ENCODE results near the gene MFF.

The MFF gene

GRCh38 chr2:227388537-227389011 is 63.5 kb downstream of the MFF start:
- no peak for TF ChIP-seq EZH2 (IDR thresholded peaks at IDR 0.05)
- no peak for TF ChIP-seq FOXP2 (optimal IDR thresholded peaks at IDR 0.05; ENCODE audit: control extremely low read depth, extremely low read length, insufficient read depth)
- no peak for TF ChIP-seq POLR2AphosphoS5 (IDR thresholded peaks at IDR 0.05; ENCODE audit: borderline replicate concordance, low read depth, low read length)
- H3K9me3 ChIP-seq (ENCODE audit: low read depth, low read length): no peaks in the 10 kb centered on the region
- no peak overlapping the region for H3K9ac ChIP-seq (ENCODE audit: insufficient read length)
- H3K27ac ChIP-seq: no peak overlapping the region
- no peak for DNase-seq (ENCODE audit: low read depth, low spot score)
- no peaks in the 10 kb centered on the region for H3K36me3 ChIP-seq (ENCODE audit: insufficient read depth, low read length)
- H3K4me3 ChIP-seq: no peak overlapping the region

GRCh38 chr2:227389231-227389630 is 64.2 kb downstream of the MFF start:
- Histone ChIP-seq H3K36me3 (ENCODE audit: insufficient read depth, low read length) (no peaks in the 10 kb centered on the region), H3K4me3 (no peak overlapping the region), H3K9ac (ENCODE audit: insufficient read length) (no peak overlapping the region), H3K27ac (no peak overlapping the region), H3K9me3 (ENCODE audit: low read depth, low read length) (no peaks in the 10 kb centered on the region)
- DNase-seq (ENCODE audit: low read depth, low spot score): no peak
- TF ChIP-seq POLR2AphosphoS5 (IDR thresholded peaks at IDR 0.05; ENCODE audit: borderline replicate concordance, low read depth, low read length): no peak
- TF ChIP-seq EZH2 (IDR thresholded peaks at IDR 0.05): no peak
- no peak for TF ChIP-seq FOXP2 (optimal IDR thresholded peaks at IDR 0.05; ENCODE audit: control extremely low read depth, extremely low read length, insufficient read depth)

GRCh38 chr2:227389661-227390060 is 64.6 kb downstream of the MFF start:
- Histone ChIP-seq H3K9me3 (ENCODE audit: low read depth, low read length) (no peaks in the 10 kb centered on the region), H3K27ac (no peak overlapping the region), H3K4me3 (no peak overlapping the region), H3K36me3 (ENCODE audit: insufficient read depth, low read length) (no peaks in the 10 kb centered on the region), H3K9ac (ENCODE audit: insufficient read length) (no peak overlapping the region)
- no peak for DNase-seq (ENCODE audit: low read depth, low spot score)
- TF ChIP-seq EZH2 (IDR thresholded peaks at IDR 0.05): no peak
- TF ChIP-seq FOXP2 (optimal IDR thresholded peaks at IDR 0.05; ENCODE audit: control extremely low read depth, extremely low read length, insufficient read depth): no peak
- TF ChIP-seq POLR2AphosphoS5 (IDR thresholded peaks at IDR 0.05; ENCODE audit: borderline replicate concordance, low read depth, low read length): no peak

GRCh38 chr2:227390468-227391256 is 65.6 kb downstream of the MFF start:
- H3K27ac ChIP-seq: no peak overlapping the region
- no peak for DNase-seq (ENCODE audit: low read depth, low spot score)
- TF ChIP-seq EZH2 (IDR thresholded peaks at IDR 0.05) (no peak), FOXP2 (optimal IDR thresholded peaks at IDR 0.05; ENCODE audit: control extremely low read depth, extremely low read length, insufficient read depth) (no peak), POLR2AphosphoS5 (IDR thresholded peaks at IDR 0.05; ENCODE audit: borderline replicate concordance, low read depth, low read length) (no peak)

GRCh38 chr2:227394401-227394800 is 69.3 kb downstream of the MFF start:
- no peak for DNase-seq (ENCODE audit: low read depth, low spot score)
- Histone ChIP-seq H3K4me3 (no peak overlapping the region), H3K9ac (ENCODE audit: insufficient read length) (no peak overlapping the region), H3K36me3 (ENCODE audit: insufficient read depth, low read length) (no peaks in the 10 kb centered on the region), H3K9me3 (ENCODE audit: low read depth, low read length) (no peaks in the 10 kb centered on the region), H3K27ac (no peak overlapping the region)
- no peak for TF ChIP-seq EZH2 (IDR thresholded peaks at IDR 0.05)
- TF ChIP-seq FOXP2 (optimal IDR thresholded peaks at IDR 0.05; ENCODE audit: control extremely low read depth, extremely low read length, insufficient read depth): no peak
- TF ChIP-seq POLR2AphosphoS5 (IDR thresholded peaks at IDR 0.05; ENCODE audit: borderline replicate concordance, low read depth, low read length): no peak

More at GRCh38 chr2:227390468-227391256, 65.6 kb downstream of the MFF start:
- H3K36me3 ChIP-seq (ENCODE audit: insufficient read depth, low read length): no peaks in the 10 kb centered on the region
- H3K9me3 ChIP-seq (ENCODE audit: low read depth, low read length): no peaks in the 10 kb centered on the region
- no peak overlapping the region for H3K4me3 ChIP-seq
- no peak overlapping the region for H3K9ac ChIP-seq (ENCODE audit: insufficient read length)

GRCh38 chr2:227395556-227395955 is 70.5 kb downstream of the MFF start:
- DNase-seq (ENCODE audit: low read depth, low spot score): no peak
- TF ChIP-seq FOXP2 (optimal IDR thresholded peaks at IDR 0.05; ENCODE audit: control extremely low read depth, extremely low read length, insufficient read depth): no peak
- no peak for TF ChIP-seq EZH2 (IDR thresholded peaks at IDR 0.05)
- no peak for TF ChIP-seq POLR2AphosphoS5 (IDR thresholded peaks at IDR 0.05; ENCODE audit: borderline replicate concordance, low read depth, low read length)
- H3K36me3 ChIP-seq (ENCODE audit: insufficient read depth, low read length): no peaks in the 10 kb centered on the region
- no peak overlapping the region for H3K9ac ChIP-seq (ENCODE audit: insufficient read length)
- H3K27ac ChIP-seq: no peak overlapping the region
- no peak overlapping the region for H3K4me3 ChIP-seq
- no peaks in the 10 kb centered on the region for H3K9me3 ChIP-seq (ENCODE audit: low read depth, low read length)

- H3K4me3 ChIP-seq: no peak overlapping the region
- H3K9me3 ChIP-seq (ENCODE audit: low read depth, low read length): no peaks in the 10 kb centered on the region
- H3K27ac ChIP-seq: no peak overlapping the region
- no peak overlapping the region for H3K9ac ChIP-seq (ENCODE audit: insufficient read length)
- TF ChIP-seq EZH2 (IDR thresholded peaks at IDR 0.05): no peak
- no peak for TF ChIP-seq POLR2AphosphoS5 (IDR thresholded peaks at IDR 0.05; ENCODE audit: borderline replicate concordance, low read depth, low read length)
- no peak for TF ChIP-seq FOXP2 (optimal IDR thresholded peaks at IDR 0.05; ENCODE audit: control extremely low read depth, extremely low read length, insufficient read depth)
- H3K36me3 ChIP-seq (ENCODE audit: insufficient read depth, low read length): no peaks in the 10 kb centered on the region
- DNase-seq (ENCODE audit: low read depth, low spot score): no peak
These were observed 72.5 kb downstream of the MFF start for GRCh38 chr2:227397562-227397961.

GRCh38 chr2:227398684-227399670 is 73.9 kb downstream of the MFF start:
- H3K27ac ChIP-seq: no peak overlapping the region

More at GRCh38 chr2:227398684-227399670, 73.9 kb downstream of the MFF start:
- TF ChIP-seq FOXP2 (optimal IDR thresholded peaks at IDR 0.05; ENCODE audit: control extremely low read depth, extremely low read length, insufficient read depth): no peak
- TF ChIP-seq EZH2 (IDR thresholded peaks at IDR 0.05): no peak
- TF ChIP-seq POLR2AphosphoS5 (IDR thresholded peaks at IDR 0.05; ENCODE audit: borderline replicate concordance, low read depth, low read length): no peak
- no peaks in the 10 kb centered on the region for H3K36me3 ChIP-seq (ENCODE audit: insufficient read depth, low read length)
- H3K9me3 ChIP-seq (ENCODE audit: low read depth, low read length): no peaks in the 10 kb centered on the region
- no peak overlapping the region for H3K4me3 ChIP-seq
- no peak overlapping the region for H3K9ac ChIP-seq (ENCODE audit: insufficient read length)
- no peak for DNase-seq (ENCODE audit: low read depth, low spot score)

Measured in SK-N-MC (cell line).